Measurements from ENCODE around the gene UBE2I.
A peak's percentile ranks its signal among the peaks of the same experiment; 100 is the strongest.

UBE2I gene

GRCh38 chr16:1283996-1284616 is 25.3 kb upstream of the UBE2I start:
- TF ChIP-seq SUZ12 (IDR thresholded peaks at IDR 0.05; ENCODE audit: extremely low read depth, insufficient read depth, insufficient read length) (no peak), YY1 (IDR thresholded peaks at IDR 0.05; ENCODE audit: insufficient read depth, insufficient read length) (no peak), ZNF274 (IDR thresholded peaks at IDR 0.05; ENCODE audit: low read depth, low read length) (no peak)
- H3K27me3 ChIP-seq (ENCODE audit: insufficient read depth, insufficient read length): peaks cover 62% of the 10 kb centered on the region
- no peak for DNase-seq (ENCODE audit: low read depth, low spot score)
- no peaks in the 10 kb centered on the region for H3K36me3 ChIP-seq (ENCODE audit: insufficient read depth, insufficient read length, low read length)
- H3K4me1 ChIP-seq (ENCODE audit: insufficient read depth, insufficient read length): peaks cover 33% of the 10 kb centered on the region
- H3K9ac ChIP-seq (ENCODE audit: insufficient read length, low read depth): no peak overlapping the region
- no peak overlapping the region for H3K4me3 ChIP-seq (ENCODE audit: insufficient read length, low read depth)
- no peaks in the 10 kb centered on the region for H3K9me3 ChIP-seq (ENCODE audit: insufficient read depth, low read length)

DNA sequence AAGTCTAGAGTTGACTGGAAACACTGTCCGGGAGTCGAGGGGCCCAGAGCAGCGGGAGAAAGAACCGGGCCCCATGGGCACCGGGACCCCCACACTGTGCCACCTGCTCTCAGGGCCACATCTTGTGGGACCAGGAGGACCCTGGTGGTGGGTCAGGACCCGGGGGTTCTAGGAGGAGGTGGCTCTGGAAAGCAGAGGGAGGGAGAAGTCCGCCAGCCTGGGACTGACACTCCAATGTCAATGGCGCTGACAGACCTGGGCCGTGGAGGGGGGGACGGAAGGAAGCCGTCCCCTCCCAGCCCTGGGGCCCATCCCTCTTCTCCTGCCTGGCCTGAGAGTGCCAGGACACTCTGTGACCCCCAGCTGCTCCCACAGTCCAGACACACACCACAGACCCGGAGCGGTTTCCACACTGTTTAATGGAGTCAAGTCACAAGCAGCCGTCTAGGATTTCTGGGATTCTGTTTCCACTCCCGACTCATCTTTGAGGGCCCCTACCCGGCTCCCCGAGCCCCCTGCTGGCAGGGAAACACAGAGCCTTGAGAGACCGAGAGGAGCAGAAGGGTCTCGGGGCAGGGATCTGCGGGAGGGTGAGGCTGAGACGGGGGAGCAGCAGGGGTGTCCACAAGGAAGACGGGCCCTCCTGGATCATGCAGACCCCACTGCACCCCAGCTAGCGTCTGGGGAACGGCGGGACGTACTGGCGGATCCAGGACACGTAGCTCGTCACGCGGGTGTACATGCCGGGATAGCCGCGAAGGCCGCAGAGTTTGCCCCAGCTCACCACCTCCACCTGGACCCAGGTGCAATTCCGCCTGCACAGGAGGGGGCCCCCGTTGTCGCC is 23.5 kb upstream of the UBE2I start:
- TF ChIP-seq SUZ12 (IDR thresholded peaks at IDR 0.05; ENCODE audit: extremely low read depth, insufficient read depth, insufficient read length) (no peak), ZNF274 (IDR thresholded peaks at IDR 0.05; ENCODE audit: low read depth, low read length) (no peak), YY1 (IDR thresholded peaks at IDR 0.05; ENCODE audit: insufficient read depth, insufficient read length) (no peak)
- peaks cover 26% of the 10 kb centered on the region for H3K4me1 ChIP-seq (ENCODE audit: insufficient read depth, insufficient read length)
- no peak for DNase-seq (ENCODE audit: low read depth, low spot score)
- no peak overlapping the region for H3K9ac ChIP-seq (ENCODE audit: insufficient read length, low read depth)
- no peaks in the 10 kb centered on the region for H3K36me3 ChIP-seq (ENCODE audit: insufficient read depth, insufficient read length, low read length)
- no peak overlapping the region for H3K4me3 ChIP-seq (ENCODE audit: insufficient read length, low read depth)
- H3K27me3 ChIP-seq (ENCODE audit: insufficient read depth, insufficient read length): peaks cover 65% of the 10 kb centered on the region
- no peaks in the 10 kb centered on the region for H3K9me3 ChIP-seq (ENCODE audit: insufficient read depth, low read length)

DNA sequence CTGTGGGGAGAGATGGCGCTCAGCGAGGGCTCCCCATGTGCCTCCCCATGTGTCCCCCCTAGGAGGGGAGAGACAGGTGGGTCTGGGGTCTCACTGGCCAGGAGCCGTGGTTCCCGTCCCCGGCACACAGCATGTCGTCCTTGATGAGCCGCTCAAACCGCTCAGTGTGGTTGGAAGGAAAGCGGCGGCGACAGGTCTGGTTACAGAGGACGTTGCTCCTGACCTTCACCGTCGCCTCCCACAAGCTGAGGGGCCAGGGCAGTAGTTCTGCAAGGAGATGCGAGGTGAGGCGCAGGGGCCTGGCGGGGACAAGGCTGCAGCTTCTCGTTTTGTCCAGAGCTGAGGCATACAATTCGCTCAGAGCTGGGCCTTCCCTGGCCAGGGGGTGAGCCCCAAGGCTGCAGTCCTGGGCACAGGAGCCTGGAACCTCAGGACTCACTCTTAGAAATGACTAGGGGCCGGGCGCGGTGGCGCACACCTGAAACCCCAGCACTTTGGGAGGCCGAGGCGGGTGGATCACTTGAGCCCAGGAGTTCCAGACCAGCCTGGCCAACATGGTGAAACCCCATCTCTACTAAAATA is 22.8 kb upstream of the UBE2I start:
- no peaks in the 10 kb centered on the region for H3K36me3 ChIP-seq (ENCODE audit: insufficient read depth, insufficient read length, low read length)
- H3K4me1 ChIP-seq (ENCODE audit: insufficient read depth, insufficient read length): peaks cover 26% of the 10 kb centered on the region
- DNase-seq (ENCODE audit: low read depth, low spot score): no peak
- H3K9ac ChIP-seq (ENCODE audit: insufficient read length, low read depth): no peak overlapping the region
- H3K27me3 ChIP-seq (ENCODE audit: insufficient read depth, insufficient read length): peaks cover 71% of the 10 kb centered on the region
- no peaks in the 10 kb centered on the region for H3K9me3 ChIP-seq (ENCODE audit: insufficient read depth, low read length)
- TF ChIP-seq YY1 (IDR thresholded peaks at IDR 0.05; ENCODE audit: insufficient read depth, insufficient read length) (no peak), SUZ12 (IDR thresholded peaks at IDR 0.05; ENCODE audit: extremely low read depth, insufficient read depth, insufficient read length) (no peak), ZNF274 (IDR thresholded peaks at IDR 0.05; ENCODE audit: low read depth, low read length) (no peak)
- H3K4me3 ChIP-seq (ENCODE audit: insufficient read length, low read depth): no peak overlapping the region

- Histone ChIP-seq H3K4me3 (ENCODE audit: insufficient read length, low read depth) (no peak overlapping the region), H3K36me3 (ENCODE audit: insufficient read depth, insufficient read length, low read length) (no peaks in the 10 kb centered on the region), H3K9ac (ENCODE audit: insufficient read length, low read depth) (no peak overlapping the region), H3K27me3 (ENCODE audit: insufficient read depth, insufficient read length) (peaks cover 73% of the 10 kb centered on the region), H3K9me3 (ENCODE audit: insufficient read depth, low read length) (no peaks in the 10 kb centered on the region), H3K4me1 (ENCODE audit: insufficient read depth, insufficient read length) (peaks cover 22% of the 10 kb centered on the region)
- TF ChIP-seq YY1 (IDR thresholded peaks at IDR 0.05; ENCODE audit: insufficient read depth, insufficient read length) (no peak), ZNF274 (IDR thresholded peaks at IDR 0.05; ENCODE audit: low read depth, low read length) (no peak), SUZ12 (IDR thresholded peaks at IDR 0.05; ENCODE audit: extremely low read depth, insufficient read depth, insufficient read length) (no peak)
- no peak for DNase-seq (ENCODE audit: low read depth, low spot score)
Measured at GRCh38 chr16:1287982-1288670, 21.3 kb upstream of the UBE2I start.

DNA sequence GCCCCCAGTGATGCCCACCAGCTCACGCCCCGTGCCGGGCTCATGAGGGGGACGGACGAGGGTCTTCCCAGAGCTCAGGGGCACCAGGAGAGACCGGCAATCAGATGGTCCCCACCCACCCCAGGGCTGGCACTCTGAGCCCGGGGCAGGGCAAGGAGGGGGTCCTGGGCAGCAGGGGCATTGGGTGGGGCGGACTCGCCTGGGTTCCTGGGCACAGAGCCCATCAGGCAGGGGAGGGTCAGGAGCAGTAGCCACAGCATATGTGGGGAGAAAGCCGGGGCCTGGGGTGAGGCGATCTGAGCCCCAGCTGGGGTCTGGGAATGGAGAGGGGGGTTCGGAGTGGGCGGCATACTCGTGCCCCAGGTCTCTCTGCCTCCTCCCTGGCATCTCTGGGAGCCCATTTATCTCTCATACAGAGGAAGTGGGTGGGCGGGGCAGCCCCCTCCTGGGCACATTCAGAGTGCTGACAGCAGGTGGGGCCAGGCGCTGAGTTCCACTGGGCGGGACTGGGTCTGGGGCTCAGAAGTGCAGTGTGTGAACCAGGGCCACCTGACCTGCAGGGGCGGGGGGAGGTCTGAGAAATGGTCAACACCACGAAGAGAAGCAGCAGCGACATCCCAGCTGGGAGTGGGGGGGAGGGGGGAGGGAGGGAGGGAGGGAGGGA is 20.5 kb upstream of the UBE2I start:
- TF ChIP-seq ZNF274 (IDR thresholded peaks at IDR 0.05; ENCODE audit: low read depth, low read length) (no peak), SUZ12 (IDR thresholded peaks at IDR 0.05; ENCODE audit: extremely low read depth, insufficient read depth, insufficient read length) (no peak), YY1 (IDR thresholded peaks at IDR 0.05; ENCODE audit: insufficient read depth, insufficient read length) (no peak)
- no peaks in the 10 kb centered on the region for H3K36me3 ChIP-seq (ENCODE audit: insufficient read depth, insufficient read length, low read length)
- no peak for DNase-seq (ENCODE audit: low read depth, low spot score)
- H3K9me3 ChIP-seq (ENCODE audit: insufficient read depth, low read length): no peaks in the 10 kb centered on the region
- H3K4me1 ChIP-seq (ENCODE audit: insufficient read depth, insufficient read length): peaks cover 14% of the 10 kb centered on the region
- no peak overlapping the region for H3K4me3 ChIP-seq (ENCODE audit: insufficient read length, low read depth)
- H3K9ac ChIP-seq (ENCODE audit: insufficient read length, low read depth): no peak overlapping the region
- H3K27me3 ChIP-seq (ENCODE audit: insufficient read depth, insufficient read length): peaks cover 66% of the 10 kb centered on the region

DNA sequence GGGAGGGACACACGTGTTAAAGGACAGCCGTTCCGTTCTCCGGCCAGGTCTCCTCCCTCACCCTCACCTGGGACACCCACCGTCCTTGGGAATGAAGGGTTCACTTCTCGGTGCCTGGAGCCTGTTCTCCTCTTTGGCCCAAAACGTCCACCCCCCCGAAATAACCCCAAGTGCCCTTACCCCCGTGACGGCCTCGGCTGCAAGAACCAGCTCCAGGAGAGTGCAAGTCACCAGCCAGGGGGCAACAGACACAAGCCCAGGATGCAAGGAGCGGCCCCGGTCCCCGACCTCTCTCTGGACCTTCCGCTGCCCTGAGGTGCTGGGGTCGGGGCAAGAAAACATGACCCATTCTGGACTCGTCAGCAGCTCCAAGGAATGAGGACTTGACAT is 20.0 kb upstream of the UBE2I start:
- H3K9me3 ChIP-seq (ENCODE audit: insufficient read depth, low read length): no peaks in the 10 kb centered on the region
- H3K27me3 ChIP-seq (ENCODE audit: insufficient read depth, insufficient read length): peaks cover 61% of the 10 kb centered on the region
- TF ChIP-seq ZNF274 (IDR thresholded peaks at IDR 0.05; ENCODE audit: low read depth, low read length) (no peak), SUZ12 (IDR thresholded peaks at IDR 0.05; ENCODE audit: extremely low read depth, insufficient read depth, insufficient read length) (no peak), YY1 (IDR thresholded peaks at IDR 0.05; ENCODE audit: insufficient read depth, insufficient read length) (no peak)
- H3K9ac ChIP-seq (ENCODE audit: insufficient read length, low read depth): peak overlapping the region; percentile 68
- H3K4me3 ChIP-seq (ENCODE audit: insufficient read length, low read depth): peak overlapping the region; percentile 21
- peaks cover 12% of the 10 kb centered on the region for H3K4me1 ChIP-seq (ENCODE audit: insufficient read depth, insufficient read length)
- DNase-seq (ENCODE audit: low read depth, low spot score): no peak
- H3K36me3 ChIP-seq (ENCODE audit: insufficient read depth, insufficient read length, low read length): no peaks in the 10 kb centered on the region
